ENCODE measurements around the gene NSD1. TPM values are rescaled to one million over a fixed set of nuclear protein-coding genes. Genes with fewer than 3 reads are reported as not detected.

NSD1 gene
- total and polyA plus RNA-seq, 10 of the 15 experiments (the other 5 are each of a cell fraction or from before 2014, with no cell fraction given): 7.0 to 57.9 (median 30.4) TPM

DNA sequence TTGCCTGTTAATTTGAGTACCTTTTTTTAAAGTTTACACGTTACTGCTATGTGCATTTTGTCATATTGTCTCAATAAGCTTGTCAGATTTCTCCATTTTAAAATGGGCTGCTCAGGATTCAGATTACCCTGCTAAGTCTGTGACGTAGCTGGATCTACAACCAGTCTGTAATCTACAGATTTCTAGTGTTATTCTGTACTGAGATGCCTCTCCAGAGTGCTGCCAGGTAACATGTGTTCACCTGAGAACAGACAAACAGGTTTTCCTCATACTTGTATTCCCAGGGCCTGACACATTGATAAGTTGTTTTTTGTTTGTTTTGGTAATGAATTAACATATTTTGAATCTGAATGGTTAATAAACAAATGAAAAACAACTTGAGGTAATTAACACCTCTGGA is 154.6 kb downstream of the NSD1 start:
- ChIA-PET POLR2A (no interaction called here), RAD21 (ENCODE audit: unreplicated experiment) (no interaction called here), CTCF (no interaction called here), SMC1A (ENCODE audit: uncharacterized antibody, unreplicated experiment) (interaction anchor here (0.6 kb wide), 1 partner anchor 220 kb away, joined by 3 read pairs; no protein-coding TSS in a partner anchor)
- DNase-seq (ENCODE audit: low read depth, low spot score): no peak
- Histone ChIP-seq H3K9me3 (replicated peaks; ENCODE audit: control insufficient read depth, insufficient read depth, low read length) (no peaks in the 10 kb centered on the region), H3K4me1 (ENCODE audit: control insufficient read depth, insufficient read depth, low read length) (peaks cover 15% of the 10 kb centered on the region), H3K27ac (ENCODE audit: control insufficient read depth, insufficient read depth) (no peak overlapping the region), H2AFZ (ENCODE audit: control insufficient read depth, low read depth, low read length) (no peak overlapping the region), H3K79me2 (ENCODE audit: control insufficient read depth, insufficient read depth, low read length) (no peaks in the 10 kb centered on the region), H3K4me3 (no peak overlapping the region), H3K36me3 (ENCODE audit: control insufficient read depth in 2 of 2, insufficient read depth in 2 of 2, low read length in 1 of 2) (peaks cover 8 to 36% of the 10 kb centered on the region in 2 experiments), H3K4me2 (ENCODE audit: control insufficient read depth, insufficient read depth) (no peak overlapping the region), H3K9ac (ENCODE audit: control insufficient read depth, insufficient read depth, low read length) (no peak overlapping the region), H4K20me1 (ENCODE audit: control insufficient read depth, insufficient read depth) (no peaks in the 10 kb centered on the region), H3K27me3 (replicated peaks in 1 of 2; ENCODE audit: control insufficient read depth in 2 of 2, insufficient read depth in 2 of 2, low read length in 1 of 2) (no peaks in the 10 kb centered on the region)
- 93% methylated on average over 2 of the region's 2 CpGs for WGBS (ENCODE audit: insufficient coverage, insufficient replicate concordance, low lambda C conversion rate, missing lambda C conversion rate)
- in situ Hi-C loops (cut with MboI): no loop called here
- intact Hi-C loops (cut with micrococcal nuclease; ENCODE audit: unreplicated experiment): no loop called here
- no peak for ATAC-seq
- no peak for FAIRE-seq
- BruUV-seq (replicated peaks): no TSS peak
- TF ChIP-seq ETV6 (conservative IDR thresholded peaks at IDR 0.05 in 1 of 2, IDR thresholded peaks at IDR 0.05 in 1 of 2; ENCODE audit: borderline replicate concordance in 1 of 2, low read depth in 1 of 2) (no peak), SMC3 (IDR thresholded peaks at IDR 0.05; ENCODE audit: borderline replicate concordance, low read length) (no peak), NRF1 (conservative IDR thresholded peaks at IDR 0.05; ENCODE audit: low read depth, low read length) (no peak), FOXM1 (IDR thresholded peaks at IDR 0.05; ENCODE audit: low read depth, low read length) (no peak), ZNF217 (IDR thresholded peaks at IDR 0.05) (no peak), MLLT1 (IDR thresholded peaks at IDR 0.05) (no peak), YY1 (IDR thresholded peaks at IDR 0.05; ENCODE audit: low read depth, low read length) (no peak), PAX5 (IDR thresholded peaks at IDR 0.05; ENCODE audit: borderline replicate concordance, low read depth, low read length) (no peak), SUZ12 (IDR thresholded peaks at IDR 0.05; ENCODE audit: unreplicated experiment) (no peak)
- TF ChIP-seq, protein P1, sequence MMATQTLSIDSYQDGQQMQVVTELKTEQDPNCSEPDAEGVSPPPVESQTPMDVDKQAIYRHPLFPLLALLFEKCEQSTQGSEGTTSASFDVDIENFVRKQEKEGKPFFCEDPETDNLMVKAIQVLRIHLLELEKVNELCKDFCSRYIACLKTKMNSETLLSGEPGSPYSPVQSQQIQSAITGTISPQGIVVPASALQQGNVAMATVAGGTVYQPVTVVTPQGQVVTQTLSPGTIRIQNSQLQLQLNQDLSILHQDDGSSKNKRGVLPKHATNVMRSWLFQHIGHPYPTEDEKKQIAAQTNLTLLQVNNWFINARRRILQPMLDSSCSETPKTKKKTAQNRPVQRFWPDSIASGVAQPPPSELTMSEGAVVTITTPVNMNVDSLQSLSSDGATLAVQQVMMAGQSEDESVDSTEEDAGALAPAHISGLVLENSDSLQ (IDR thresholded peaks at IDR 0.05): no peak
- TF ChIP-seq, protein P2, sequence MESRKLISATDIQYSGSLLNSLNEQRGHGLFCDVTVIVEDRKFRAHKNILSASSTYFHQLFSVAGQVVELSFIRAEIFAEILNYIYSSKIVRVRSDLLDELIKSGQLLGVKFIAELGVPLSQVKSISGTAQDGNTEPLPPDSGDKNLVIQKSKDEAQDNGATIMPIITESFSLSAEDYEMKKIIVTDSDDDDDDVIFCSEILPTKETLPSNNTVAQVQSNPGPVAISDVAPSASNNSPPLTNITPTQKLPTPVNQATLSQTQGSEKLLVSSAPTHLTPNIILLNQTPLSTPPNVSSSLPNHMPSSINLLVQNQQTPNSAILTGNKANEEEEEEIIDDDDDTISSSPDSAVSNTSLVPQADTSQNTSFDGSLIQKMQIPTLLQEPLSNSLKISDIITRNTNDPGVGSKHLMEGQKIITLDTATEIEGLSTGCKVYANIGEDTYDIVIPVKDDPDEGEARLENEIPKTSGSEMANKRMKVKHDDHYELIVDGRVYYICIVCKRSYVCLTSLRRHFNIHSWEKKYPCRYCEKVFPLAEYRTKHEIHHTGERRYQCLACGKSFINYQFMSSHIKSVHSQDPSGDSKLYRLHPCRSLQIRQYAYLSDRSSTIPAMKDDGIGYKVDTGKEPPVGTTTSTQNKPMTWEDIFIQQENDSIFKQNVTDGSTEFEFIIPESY (IDR thresholded peaks at IDR 0.05): no peak
- TF ChIP-seq, protein P3, sequence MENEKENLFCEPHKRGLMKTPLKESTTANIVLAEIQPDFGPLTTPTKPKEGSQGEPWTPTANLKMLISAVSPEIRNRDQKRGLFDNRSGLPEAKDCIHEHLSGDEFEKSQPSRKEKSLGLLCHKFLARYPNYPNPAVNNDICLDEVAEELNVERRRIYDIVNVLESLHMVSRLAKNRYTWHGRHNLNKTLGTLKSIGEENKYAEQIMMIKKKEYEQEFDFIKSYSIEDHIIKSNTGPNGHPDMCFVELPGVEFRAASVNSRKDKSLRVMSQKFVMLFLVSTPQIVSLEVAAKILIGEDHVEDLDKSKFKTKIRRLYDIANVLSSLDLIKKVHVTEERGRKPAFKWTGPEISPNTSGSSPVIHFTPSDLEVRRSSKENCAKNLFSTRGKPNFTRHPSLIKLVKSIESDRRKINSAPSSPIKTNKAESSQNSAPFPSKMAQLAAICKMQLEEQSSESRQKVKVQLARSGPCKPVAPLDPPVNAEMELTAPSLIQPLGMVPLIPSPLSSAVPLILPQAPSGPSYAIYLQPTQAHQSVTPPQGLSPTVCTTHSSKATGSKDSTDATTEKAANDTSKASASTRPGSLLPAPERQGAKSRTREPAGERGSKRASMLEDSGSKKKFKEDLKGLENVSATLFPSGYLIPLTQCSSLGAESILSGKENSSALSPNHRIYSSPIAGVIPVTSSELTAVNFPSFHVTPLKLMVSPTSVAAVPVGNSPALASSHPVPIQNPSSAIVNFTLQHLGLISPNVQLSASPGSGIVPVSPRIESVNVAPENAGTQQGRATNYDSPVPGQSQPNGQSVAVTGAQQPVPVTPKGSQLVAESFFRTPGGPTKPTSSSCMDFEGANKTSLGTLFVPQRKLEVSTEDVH (IDR thresholded peaks at IDR 0.05; ENCODE audit: low read depth, partially characterized antibody): no peak
